OCI-LY7 (cell line): ENCODE results near the gene DISC1. TPM values are rescaled to one million over a fixed set of nuclear protein-coding genes. Genes with fewer than 3 reads are reported as not detected.
A peak's percentile ranks its signal among the peaks of the same experiment; 100 is the strongest.

Experiments used
- BruUV-seq: library from RNA; stranded (reverse); fragments of 400-500 nt; replicated peaks from 2 replicates; lab custom pipeline; 2021; lab: Mats Ljungman, UMichigan
- CTCF ChIA-PET: fragments of 300-600 bp; sonication (Branson Sonifier 250); formaldehyde crosslinking; loops from one replicate; lab custom pipeline; 2022; ENCODE audit warnings: antibody characterized with exemption; ENCODE audit not compliant: unreplicated experiment; lab: Charles Lee
- POLR2A ChIA-PET: fragments of 300-600 bp; sonication (Branson Sonifier 250); formaldehyde crosslinking; loops from one replicate; lab custom pipeline; 2022; ENCODE audit warnings: antibody characterized with exemption; lab: Charles Lee
- DNase-seq: peaks from one replicate; pipeline ENCODE4 v3.0.0-alpha.2; 2015; ENCODE audit warnings: low spot score
- H2AFZ ChIP-seq: fragments of 200-600 bp; sonication (generic), shearing (Covaris generic); 2 replicates; pipeline ENCODE4 v1.6.1; 2014; ENCODE audit warnings: mild to moderate bottlenecking, antibody characterized with exemption, low read length, moderate library complexity
- H3K27ac ChIP-seq: fragments of 200-600 bp; sonication (generic); 2 replicates; pipeline ENCODE4 v1.5.1; 2014; ENCODE audit warnings: mixed run types, low read depth, mild to moderate bottlenecking, moderate library complexity, low read length, inconsistent platforms; ENCODE audit not compliant: poor library complexity, severe bottlenecking
- H3K36me3 ChIP-seq: fragments of 200-600 bp; sonication (generic); 2 replicates; pipeline ENCODE4 v1.6.1; 2014; ENCODE audit warnings: mild to moderate bottlenecking, antibody characterized with exemption, low read length, moderate library complexity, mixed read lengths; ENCODE audit not compliant: insufficient read depth
- H3K4me1 ChIP-seq: fragments of 200-600 bp; sonication (generic); 2 replicates; pipeline ENCODE4 v1.5.1; 2014; ENCODE audit warnings: mild to moderate bottlenecking, low read length; ENCODE audit not compliant: insufficient read depth, poor library complexity, severe bottlenecking
- H3K4me2 ChIP-seq: fragments of 200-600 bp; sonication (generic); 2 replicates; pipeline ENCODE4 v1.6.1; 2014; ENCODE audit warnings: mild to moderate bottlenecking, low read length
- H3K4me3 ChIP-seq: fragments of 200-600 bp; sonication (generic); 2 replicates; pipeline ENCODE4 v1.5.1; 2014; ENCODE audit warnings: mild to moderate bottlenecking, low read depth, low read length; ENCODE audit not compliant: poor library complexity, severe bottlenecking
- H3K79me2 ChIP-seq: fragments of 200-600 bp; sonication (generic); 2 replicates; pipeline ENCODE4 v1.6.1; 2016; ENCODE audit warnings: low read depth, mild to moderate bottlenecking, low read length, moderate library complexity, mixed read lengths; ENCODE audit not compliant: insufficient read depth
- H3K9me2 ChIP-seq: fragments of 200-600 bp; sonication (generic); 2 replicates; pipeline ENCODE4 v1.6.1; 2016; ENCODE audit warnings: mild to moderate bottlenecking, low read length, mixed read lengths; ENCODE audit not compliant: insufficient read depth
- H3K9me3 ChIP-seq: fragments of 200-600 bp; sonication (generic); 2 replicates; pipeline ENCODE4 v1.6.1; 2014; ENCODE audit warnings: mild to moderate bottlenecking, mixed run types, low read length, mixed read lengths
- H4K20me1 ChIP-seq: fragments of 200-600 bp; sonication (generic); 2 replicates; pipeline ENCODE4 v1.6.1; 2014; ENCODE audit warnings: mild to moderate bottlenecking, antibody characterized with exemption, low read length, moderate library complexity, mixed read lengths; ENCODE audit not compliant: insufficient read depth
- CTCF ChIP-seq: fragments of 200-600 bp; sonication (generic); conservative IDR thresholded peaks from 2 replicates; pipeline ENCODE4 v1.5.1; 2014; ENCODE audit warnings: mild to moderate bottlenecking, antibody characterized with exemption, low read length, moderate library complexity, mixed read lengths
- EZH2phosphoT487 ChIP-seq: fragments of 200-600 bp; sonication (generic); IDR thresholded peaks from 2 replicates; pipeline ENCODE4 v1.6.1; 2018; ENCODE audit warnings: low read depth, borderline replicate concordance, mild to moderate bottlenecking, mixed run types, antibody characterized with exemption, low read length, moderate library complexity, mixed read lengths
- intact Hi-C: fragments of 100-400 bp; cut with micrococcal nuclease; formaldehyde crosslinking; loops from one replicate; pipeline ENCODE4 v1.10.0; 2022; ENCODE audit not compliant: unreplicated experiment
- total RNA-seq, 2 experiments: library from RNA; depleted of rRNA in 1 of 2; stranded (reverse); fragments of >200 nt in 1 of 2; shearing (Covaris generic) in 1 of 2; gene quantifications; 2 replicates each; pipeline ENCODE4 v1.2.3, GENCODE V29; 2014 to 2022

The DISC1 gene
- total RNA-seq, 2 experiments from 2014 or later, result 0.91 TPM; not detected in 1

- H2AFZ ChIP-seq, result no peak overlapping the region
- H3K9me2 ChIP-seq, result no peaks in the 10 kb centered on the region
- POLR2A ChIA-PET, result no interaction called here
- intact Hi-C loops, result loop anchor here (1.0 kb wide), 1 partner anchor 764 kb away; the partner anchor contains the start of gene SIPA1L2
- CTCF ChIA-PET, result no interaction called here
- H3K79me2 ChIP-seq, result no peaks in the 10 kb centered on the region
- no peaks in the 10 kb centered on the region for H4K20me1 ChIP-seq
- TF ChIP-seq CTCF, result peak; percentile 97
- no peak for TF ChIP-seq EZH2phosphoT487
- no peaks in the 10 kb centered on the region for H3K4me1 ChIP-seq
- H3K27ac ChIP-seq, result no peak overlapping the region
- no peaks in the 10 kb centered on the region for H3K9me3 ChIP-seq
- H3K36me3 ChIP-seq, result no peaks in the 10 kb centered on the region
- peak; percentile 64 for DNase-seq
- H3K4me3 ChIP-seq, result no peak overlapping the region
- no peak overlapping the region for H3K4me2 ChIP-seq
- no TSS peak for BruUV-seq
These were observed 240.1 kb downstream of the DISC1 start for GRCh38 chr1:231866392-231867331.

GRCh38 chr1:231867607-231868006, 241.0 kb downstream of the DISC1 start:
- H2AFZ ChIP-seq, result no peak overlapping the region
- CTCF ChIA-PET, result no interaction called here
- TF ChIP-seq CTCF (no peak), EZH2phosphoT487 (no peak)
- intact Hi-C loops, result no loop called here
- BruUV-seq, result no TSS peak
- POLR2A ChIA-PET, result interaction anchor here (0.7 kb wide), 1 partner anchor 269 kb away, joined by 3 read pairs; no protein-coding TSS in a partner anchor
- no peak for DNase-seq
- H3K4me1 ChIP-seq, result no peaks in the 10 kb centered on the region
- no peaks in the 10 kb centered on the region for H3K36me3 ChIP-seq
- H4K20me1 ChIP-seq, result no peaks in the 10 kb centered on the region
- H3K9me2 ChIP-seq, result no peaks in the 10 kb centered on the region
- H3K4me3 ChIP-seq, result no peak overlapping the region
- H3K4me2 ChIP-seq, result no peak overlapping the region
- H3K9me3 ChIP-seq, result no peaks in the 10 kb centered on the region
- H3K27ac ChIP-seq, result no peak overlapping the region
- H3K79me2 ChIP-seq, result no peaks in the 10 kb centered on the region

GRCh38 chr1:231869364-231869763, 242.8 kb downstream of the DISC1 start:
- no peak overlapping the region for H3K4me3 ChIP-seq
- H4K20me1 ChIP-seq, result no peaks in the 10 kb centered on the region
- no peaks in the 10 kb centered on the region for H3K79me2 ChIP-seq
- H3K27ac ChIP-seq, result no peak overlapping the region
- H3K4me2 ChIP-seq, result no peak overlapping the region
- intact Hi-C loops, result no loop called here
- H2AFZ ChIP-seq, result no peak overlapping the region
- no TSS peak for BruUV-seq
- peak; percentile 4 for DNase-seq
- POLR2A ChIA-PET, result no interaction called here
- H3K9me2 ChIP-seq, result no peaks in the 10 kb centered on the region
- CTCF ChIA-PET, result no interaction called here
- H3K9me3 ChIP-seq, result no peaks in the 10 kb centered on the region
- TF ChIP-seq CTCF (no peak), EZH2phosphoT487 (no peak)
- no peaks in the 10 kb centered on the region for H3K4me1 ChIP-seq
- H3K36me3 ChIP-seq, result no peaks in the 10 kb centered on the region
